GM19324 (cell line): Measurements from ENCODE around the gene ACOT7.
"Not testable (repeated sequence)": the region's sequence is repeated elsewhere in the genome, so short reads cannot be mapped to it uniquely, and the experiment has no call there.

Experiments
- ATAC-seq: cut with Tn5 transposase; IDR thresholded peaks from one replicate; pipeline ENCODE4 v1.9.1; 2021; ENCODE audit warnings: mild to moderate bottlenecking, moderate library complexity; ENCODE audit not compliant: unreplicated experiment, low FRiP score

Gene ACOT7

DNA sequence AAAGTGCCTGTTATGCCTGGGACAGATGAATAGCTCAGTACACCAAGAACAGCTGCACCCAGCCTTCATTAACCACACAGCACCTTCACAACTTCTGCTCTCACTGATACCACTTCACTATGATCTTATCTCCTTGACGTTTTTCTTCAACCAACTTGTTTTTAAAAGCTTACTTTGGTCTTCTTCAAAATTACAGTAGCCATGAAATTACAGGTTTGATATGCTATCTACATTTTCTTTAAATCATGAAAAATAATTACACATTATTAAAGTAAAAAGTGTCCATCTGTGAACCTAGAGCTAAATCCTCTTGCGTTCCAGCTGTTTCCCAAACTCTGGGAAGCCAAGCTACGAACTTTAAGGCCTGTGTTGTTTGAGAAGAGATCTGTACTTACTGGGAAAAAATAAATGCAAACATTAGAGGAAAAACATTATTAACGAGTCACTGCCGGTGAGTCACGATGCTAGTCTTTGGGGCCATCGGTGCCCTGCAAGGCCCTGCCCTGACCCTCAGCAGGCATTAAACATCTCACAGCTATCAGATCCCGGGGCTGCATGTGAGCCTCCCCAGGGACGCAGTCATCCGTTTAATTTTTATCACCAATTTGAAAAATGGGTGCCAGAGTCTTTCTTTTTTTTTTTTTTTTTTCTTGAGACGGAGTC lies 76.3 kb downstream of the ACOT7 start:
- no peak for ATAC-seq

- ATAC-seq: no peak
Observed at GRCh38 chr1:6316240-6317097, 77.1 kb downstream of the ACOT7 start.

GRCh38 chr1:6314503-6314902 lies 79.1 kb downstream of the ACOT7 start:
- ATAC-seq: no peak

GRCh38 chr1:6313393-6314200 lies 80.0 kb downstream of the ACOT7 start:
- no peak for ATAC-seq

DNA sequence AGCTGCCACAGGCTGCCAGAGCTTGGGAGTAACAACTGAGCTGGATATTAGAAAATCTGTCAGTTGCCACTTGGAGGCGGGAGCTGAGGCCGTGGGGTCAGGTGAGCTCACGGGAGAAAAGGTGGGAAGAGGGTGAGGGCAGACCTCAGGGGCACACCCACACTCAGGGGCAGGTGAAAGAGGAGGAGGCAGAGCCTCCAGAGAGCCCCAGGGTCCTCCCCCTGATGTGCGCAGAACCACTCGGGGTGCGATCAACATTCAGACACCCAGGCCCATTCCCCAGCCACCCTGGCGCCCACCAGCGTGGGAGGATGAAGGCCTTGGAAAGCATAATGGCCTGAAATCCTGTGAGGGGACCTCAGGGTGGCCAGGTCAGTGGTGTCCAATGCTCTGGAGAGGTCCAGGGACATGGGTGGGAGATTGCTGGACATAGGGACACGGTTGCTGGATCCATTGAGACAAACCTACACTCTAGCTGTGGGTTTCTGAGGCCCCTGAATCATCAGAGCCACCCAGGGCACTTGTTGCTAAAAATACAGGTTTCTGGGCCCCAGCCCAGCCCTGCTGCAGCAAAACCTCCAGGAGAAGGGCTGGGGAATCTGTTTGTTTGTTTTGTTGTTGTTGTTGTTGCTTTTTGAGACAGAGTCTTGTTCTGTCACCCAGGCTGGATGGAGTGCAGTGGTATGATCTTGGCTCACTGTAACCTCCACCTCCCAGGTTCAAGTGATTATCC lies 83.3 kb downstream of the ACOT7 start:
- ATAC-seq: no peak

DNA sequence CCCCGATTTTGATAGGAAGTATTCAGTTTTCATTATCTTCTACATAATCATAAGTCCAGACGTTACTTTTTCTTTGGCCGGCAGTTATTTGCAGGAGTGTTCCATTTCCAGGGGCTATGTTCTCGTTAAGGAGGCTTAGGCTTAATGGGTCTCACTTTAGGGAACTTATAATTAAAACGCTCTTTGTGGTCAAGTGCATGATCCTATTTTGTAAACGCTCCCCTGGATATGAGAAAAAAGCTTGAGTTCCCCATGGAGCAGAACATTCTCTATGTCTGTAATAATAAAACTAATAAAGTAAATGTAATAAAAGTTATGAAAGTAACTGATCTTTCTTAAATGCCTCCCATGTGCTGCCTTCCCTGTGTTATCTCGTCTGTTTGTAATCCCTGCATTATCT lies 84.0 kb downstream of the ACOT7 start:
- ATAC-seq: no peak

- ATAC-seq: no peak
Observed at GRCh38 chr1:6308449-6308848, 85.1 kb downstream of the ACOT7 start.

DNA sequence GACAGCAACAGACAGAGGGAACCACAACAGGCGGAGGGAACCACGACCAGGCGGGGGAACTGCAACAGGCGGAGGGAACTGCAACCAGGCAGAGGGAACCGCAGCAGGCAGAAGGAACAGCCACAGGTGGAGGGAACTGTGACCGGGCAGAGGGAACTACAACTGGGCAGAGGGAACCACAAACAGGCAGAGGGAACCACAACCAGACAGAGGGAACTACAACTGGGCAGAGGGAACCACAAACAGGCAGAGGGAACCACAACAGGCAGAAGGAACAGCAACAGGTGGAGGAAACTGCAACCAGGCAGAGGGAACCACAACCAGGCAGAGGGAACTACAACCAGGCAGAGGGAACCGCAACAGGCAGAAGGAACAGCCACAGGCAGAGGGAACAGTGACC lies 85.9 kb downstream of the ACOT7 start:
- ATAC-seq: not testable (repeated sequence)

GRCh38 chr1:6307099-6307498 lies 86.5 kb downstream of the ACOT7 start:
- ATAC-seq: no peak

DNA sequence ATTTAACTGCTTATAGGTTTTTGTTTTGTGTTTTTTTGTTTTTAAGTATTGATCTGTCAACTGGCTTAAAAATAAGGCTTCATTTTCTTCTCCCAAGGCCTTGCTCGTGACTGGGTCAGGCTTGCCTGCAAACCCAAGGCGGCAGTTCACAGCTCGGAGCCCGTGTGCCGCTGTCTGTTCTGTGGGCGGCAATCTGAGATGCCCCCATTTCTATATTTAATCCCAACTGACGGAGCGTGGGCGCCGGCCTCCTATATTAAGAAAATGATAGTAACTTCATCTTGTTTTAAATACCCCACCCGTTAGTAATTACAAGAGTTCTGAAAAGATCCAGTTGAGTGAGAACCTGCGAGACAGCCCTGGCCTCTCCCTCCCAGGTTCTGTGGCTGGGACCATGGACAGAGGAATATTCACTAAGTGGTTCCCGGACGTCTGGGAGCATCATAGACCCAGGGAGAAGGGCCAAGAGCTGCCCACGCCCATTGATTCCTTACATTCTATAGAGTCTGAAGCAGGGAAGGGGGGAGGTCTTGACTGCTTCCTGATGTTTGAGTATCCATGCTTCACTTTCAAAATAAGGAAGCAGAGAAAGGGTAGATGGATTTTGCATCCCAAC lies 90.1 kb downstream of the ACOT7 start:
- no peak for ATAC-seq

DNA sequence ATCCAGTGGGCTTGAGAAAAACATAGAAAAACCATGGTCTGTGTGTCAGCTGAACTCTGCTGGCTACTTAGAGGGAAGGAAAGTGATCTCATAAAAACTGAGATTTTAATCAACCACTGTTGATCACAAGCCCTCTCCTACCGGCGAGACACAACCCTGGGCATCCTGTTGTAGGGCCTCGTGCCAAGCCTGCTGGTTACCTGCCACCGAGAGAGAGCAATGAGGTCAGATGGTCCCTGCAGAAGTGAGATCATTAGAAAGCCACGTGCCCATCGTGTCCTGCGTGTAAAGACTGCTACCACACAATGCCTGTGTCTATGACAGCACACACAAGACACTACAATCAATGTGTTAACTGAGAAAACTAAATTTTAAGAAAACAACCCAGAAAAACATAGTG lies 91.0 kb downstream of the ACOT7 start:
- no peak for ATAC-seq

GRCh38 chr1:6301526-6301925 lies 92.0 kb downstream of the ACOT7 start:
- no peak for ATAC-seq

DNA sequence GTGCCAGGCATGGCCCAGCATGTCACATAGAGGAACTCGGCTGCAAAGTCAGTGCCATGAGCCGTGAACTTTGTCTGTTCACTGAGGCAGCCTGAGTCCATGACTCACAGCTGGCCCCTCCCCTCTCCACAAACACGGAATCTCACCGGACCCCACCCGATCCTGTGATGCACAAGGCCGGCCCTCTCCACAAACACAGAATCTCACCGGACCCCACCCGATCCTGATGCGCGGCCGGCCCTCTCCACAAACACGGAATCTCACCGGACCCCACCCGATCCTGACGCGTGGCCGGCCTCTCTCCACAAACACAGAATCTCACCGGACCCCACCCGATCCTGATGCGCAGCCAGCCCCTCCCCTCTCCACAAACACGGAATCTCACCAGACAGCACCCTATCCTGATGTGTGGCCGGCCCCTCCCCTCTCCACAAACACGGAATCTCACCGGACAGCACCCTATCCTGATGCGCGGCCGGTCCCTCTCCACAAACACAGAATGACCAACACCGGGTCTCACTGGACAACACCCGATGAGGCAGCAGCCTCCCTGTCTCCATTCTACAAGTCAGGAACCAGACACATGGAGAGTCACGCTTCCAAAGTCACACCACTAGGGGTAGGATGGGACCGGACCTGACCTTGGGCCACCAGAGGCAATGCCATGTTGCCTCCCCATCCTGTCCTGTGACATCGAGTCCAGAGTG lies 93.1 kb downstream of the ACOT7 start:
- no peak for ATAC-seq

GRCh38 chr1:6299557-6300165 lies 93.9 kb downstream of the ACOT7 start:
- ATAC-seq: no peak

- ATAC-seq: no peak
Observed at GRCh38 chr1:6298940-6299465, 94.6 kb downstream of the ACOT7 start.

- ATAC-seq: no peak
Observed at GRCh38 chr1:6298530-6298929, 95.0 kb downstream of the ACOT7 start.

DNA sequence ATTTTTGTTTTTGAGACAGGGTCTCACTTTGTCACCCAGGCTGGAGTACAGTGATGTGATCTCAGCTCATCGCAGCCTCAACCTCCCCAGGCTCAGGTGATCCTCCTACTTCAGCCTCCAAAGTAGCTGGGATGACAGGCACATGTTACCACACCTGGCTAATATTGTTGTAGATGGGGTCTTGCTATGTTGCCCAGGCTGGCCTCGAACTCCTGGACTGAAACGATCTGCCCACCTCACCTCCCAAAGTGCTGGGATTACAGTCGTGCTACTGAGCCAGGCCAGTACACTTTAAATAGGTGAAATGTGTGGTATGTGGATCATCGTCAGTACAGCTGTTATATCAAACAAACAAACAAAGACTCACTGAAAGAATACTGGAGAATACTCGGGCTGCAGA lies 97.7 kb downstream of the ACOT7 start:
- ATAC-seq: no peak

DNA sequence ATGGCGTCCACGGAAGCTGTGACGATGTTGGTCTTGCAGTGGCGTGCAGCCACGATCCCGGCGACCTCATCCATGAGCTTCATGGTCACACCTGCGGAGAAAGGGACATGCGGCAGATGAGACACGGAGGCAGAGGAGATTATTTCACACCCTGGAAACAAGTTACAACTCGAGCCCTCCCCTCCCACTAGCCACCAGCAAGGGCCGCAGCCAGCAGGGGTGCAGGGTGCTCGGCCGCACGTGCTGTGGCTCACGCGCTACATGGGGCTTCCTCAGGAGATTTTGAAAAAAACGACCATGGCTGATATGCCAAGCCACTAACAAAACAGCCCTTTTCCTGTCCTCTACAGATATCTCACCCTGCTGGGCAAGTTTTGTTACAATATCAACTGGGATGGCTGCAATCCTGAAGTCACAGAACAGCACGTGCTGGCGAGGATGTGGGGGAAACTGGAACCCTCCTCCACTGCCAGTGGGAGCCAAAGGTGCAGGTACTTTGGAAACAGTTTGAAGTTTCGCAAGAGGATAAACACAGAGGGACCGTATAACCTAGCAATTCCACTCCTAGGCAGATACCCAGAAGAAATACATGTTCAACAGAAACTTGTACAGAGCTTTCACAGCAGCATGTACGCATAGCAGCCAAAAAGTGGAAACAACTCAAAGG lies 98.5 kb downstream of the ACOT7 start:
- ATAC-seq: no peak
